GM21528 (cell line): Measurements from ENCODE around the gene LINGO1.

Experiments used
- ATAC-seq: cut with Tn5 transposase; IDR thresholded peaks from one replicate; pipeline ENCODE4 v1.9.1; 2021; ENCODE audit warnings: mild to moderate bottlenecking, moderate library complexity; ENCODE audit not compliant: unreplicated experiment, low FRiP score

Gene LINGO1

GRCh38 chr15:77632534-77633133, at the start of gene LINGO1:
TSS of gene LINGO1 (minus strand) at chr15:77632912. CDS start at chr15:77632315, 597 bp downstream.
- ATAC-seq: no peak

GRCh38 chr15:77681362-77681761, 48.6 kb upstream of the LINGO1 start:
- ATAC-seq: no peak

GRCh38 chr15:77676569-77677375, 44.1 kb upstream of the LINGO1 start:
- no peak for ATAC-seq

- no peak for ATAC-seq
Observed at GRCh38 chr15:77675806-77676415, 43.2 kb upstream of the LINGO1 start.

GRCh38 chr15:77674327-77674726, 41.6 kb upstream of the LINGO1 start:
- no peak for ATAC-seq

- ATAC-seq: no peak
Observed at GRCh38 chr15:77673866-77674265, 41.2 kb upstream of the LINGO1 start.

GRCh38 chr15:77672135-77672534, 39.4 kb upstream of the LINGO1 start:
- no peak for ATAC-seq

GRCh38 chr15:77671362-77672056, 38.8 kb upstream of the LINGO1 start:
- ATAC-seq: no peak

- no peak for ATAC-seq
Observed at GRCh38 chr15:77670558-77671361, 38.0 kb upstream of the LINGO1 start.

GRCh38 chr15:77669896-77670295, 37.2 kb upstream of the LINGO1 start:
- no peak for ATAC-seq

GRCh38 chr15:77667338-77668234, 34.9 kb upstream of the LINGO1 start:
- ATAC-seq: no peak

- no peak for ATAC-seq
Observed at GRCh38 chr15:77666296-77666660, 33.6 kb upstream of the LINGO1 start.

- ATAC-seq: no peak
Observed at GRCh38 chr15:77665530-77666295, 33.0 kb upstream of the LINGO1 start.

GRCh38 chr15:77664428-77664827, 31.7 kb upstream of the LINGO1 start:
- ATAC-seq: no peak

- ATAC-seq: no peak
Observed at GRCh38 chr15:77663256-77663655, 30.5 kb upstream of the LINGO1 start.

- ATAC-seq: no peak
Observed at GRCh38 chr15:77659350-77660321, 26.9 kb upstream of the LINGO1 start.

GRCh38 chr15:77658304-77658703, 25.6 kb upstream of the LINGO1 start:
- no peak for ATAC-seq
